ENCODE results near the gene MAD1L1.

MAD1L1 gene

DNA sequence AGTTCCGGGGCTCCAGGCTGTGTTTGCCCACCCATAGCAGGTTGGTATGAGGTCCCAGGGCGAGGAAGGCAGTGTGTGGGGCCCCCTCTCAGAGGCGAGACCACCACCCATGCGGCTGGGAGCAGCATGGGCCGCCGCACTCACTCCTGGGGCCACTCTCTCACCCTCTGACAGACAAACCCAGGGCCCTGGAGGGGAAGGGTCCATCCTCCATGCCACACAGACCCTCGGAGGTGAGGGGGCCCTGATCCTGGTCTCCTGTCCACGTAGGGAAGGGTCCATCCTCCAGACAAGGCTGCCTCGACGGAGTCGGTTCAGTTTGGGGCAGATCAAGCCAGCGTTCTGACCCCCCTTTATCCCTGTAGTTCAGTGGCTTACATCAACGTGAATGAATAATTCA lies 331.9 kb downstream of the MAD1L1 start:
- TF ChIP-seq, protein P1, sequence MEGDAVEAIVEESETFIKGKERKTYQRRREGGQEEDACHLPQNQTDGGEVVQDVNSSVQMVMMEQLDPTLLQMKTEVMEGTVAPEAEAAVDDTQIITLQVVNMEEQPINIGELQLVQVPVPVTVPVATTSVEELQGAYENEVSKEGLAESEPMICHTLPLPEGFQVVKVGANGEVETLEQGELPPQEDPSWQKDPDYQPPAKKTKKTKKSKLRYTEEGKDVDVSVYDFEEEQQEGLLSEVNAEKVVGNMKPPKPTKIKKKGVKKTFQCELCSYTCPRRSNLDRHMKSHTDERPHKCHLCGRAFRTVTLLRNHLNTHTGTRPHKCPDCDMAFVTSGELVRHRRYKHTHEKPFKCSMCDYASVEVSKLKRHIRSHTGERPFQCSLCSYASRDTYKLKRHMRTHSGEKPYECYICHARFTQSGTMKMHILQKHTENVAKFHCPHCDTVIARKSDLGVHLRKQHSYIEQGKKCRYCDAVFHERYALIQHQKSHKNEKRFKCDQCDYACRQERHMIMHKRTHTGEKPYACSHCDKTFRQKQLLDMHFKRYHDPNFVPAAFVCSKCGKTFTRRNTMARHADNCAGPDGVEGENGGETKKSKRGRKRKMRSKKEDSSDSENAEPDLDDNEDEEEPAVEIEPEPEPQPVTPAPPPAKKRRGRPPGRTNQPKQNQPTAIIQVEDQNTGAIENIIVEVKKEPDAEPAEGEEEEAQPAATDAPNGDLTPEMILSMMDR (conservative IDR thresholded peaks at IDR 0.05) = no peak
- TF ChIP-seq ZFX (IDR thresholded peaks at IDR 0.05) = no peak
- H3K27ac ChIP-seq = no peak overlapping the region

DNA sequence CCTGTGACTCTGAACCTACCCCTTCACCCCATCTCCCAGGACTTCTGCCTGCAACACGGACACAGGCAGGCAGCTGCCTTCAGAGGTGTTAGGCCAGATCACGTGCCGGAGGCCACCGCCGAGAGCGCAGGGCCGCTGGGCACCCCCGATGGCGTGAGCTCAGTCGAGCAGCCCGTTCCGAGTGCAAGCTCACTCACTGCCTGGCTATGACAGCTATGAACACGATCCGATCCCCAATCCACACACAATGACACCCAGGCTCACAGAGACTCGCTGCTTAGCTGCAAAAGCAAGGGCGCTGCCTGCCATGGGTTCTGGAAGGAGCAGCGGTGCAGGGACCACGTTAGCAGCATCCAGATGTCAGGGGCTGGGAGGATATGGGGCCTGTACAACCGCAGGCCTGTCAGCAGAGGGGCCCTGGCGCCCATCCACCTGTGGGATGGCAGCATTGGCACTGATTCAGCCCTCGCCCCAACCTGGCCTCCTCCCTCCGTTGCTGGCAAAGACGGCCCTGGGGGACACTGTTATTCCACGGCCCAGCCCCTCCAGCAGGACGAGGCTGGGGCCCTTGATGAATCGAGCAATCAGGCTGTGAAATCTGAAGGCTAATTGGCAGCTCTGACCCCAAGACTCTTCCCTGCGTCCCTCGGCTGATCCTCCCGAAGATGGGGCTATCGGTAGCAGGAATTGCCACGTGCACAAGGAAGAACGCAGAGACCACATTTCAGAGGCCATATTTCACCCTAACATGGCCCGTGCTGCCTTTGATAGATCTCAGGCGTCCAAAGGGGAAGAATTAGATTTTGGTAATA lies 332.6 kb downstream of the MAD1L1 start:
- TF ChIP-seq ZFX (IDR thresholded peaks at IDR 0.05) = no peak
- TF ChIP-seq, protein P1 (conservative IDR thresholded peaks at IDR 0.05) = no peak
- no peak overlapping the region for H3K27ac ChIP-seq

DNA sequence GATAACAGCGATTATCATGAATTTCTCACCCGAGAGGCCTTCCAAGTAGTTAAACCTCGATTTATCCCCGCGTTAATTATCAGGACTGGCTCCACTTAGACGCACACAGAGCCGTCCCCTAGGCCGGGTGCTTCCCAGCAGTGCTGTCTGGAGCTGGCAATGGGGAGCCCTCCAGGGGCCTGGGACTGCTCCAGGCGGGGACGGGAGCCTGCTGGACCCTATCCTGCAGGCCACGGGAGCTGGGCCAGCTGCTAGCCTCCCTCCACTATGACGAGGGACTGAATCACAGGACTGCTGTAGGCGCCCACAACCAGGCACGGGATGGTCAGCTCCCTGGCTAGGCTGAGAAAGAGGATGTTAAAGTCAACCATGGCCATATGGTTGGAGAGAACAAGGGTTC lies 333.5 kb downstream of the MAD1L1 start:
- no peak overlapping the region for H3K27ac ChIP-seq
- TF ChIP-seq ZFX (IDR thresholded peaks at IDR 0.05) = no peak
- TF ChIP-seq, protein P1 (conservative IDR thresholded peaks at IDR 0.05) = no peak

DNA sequence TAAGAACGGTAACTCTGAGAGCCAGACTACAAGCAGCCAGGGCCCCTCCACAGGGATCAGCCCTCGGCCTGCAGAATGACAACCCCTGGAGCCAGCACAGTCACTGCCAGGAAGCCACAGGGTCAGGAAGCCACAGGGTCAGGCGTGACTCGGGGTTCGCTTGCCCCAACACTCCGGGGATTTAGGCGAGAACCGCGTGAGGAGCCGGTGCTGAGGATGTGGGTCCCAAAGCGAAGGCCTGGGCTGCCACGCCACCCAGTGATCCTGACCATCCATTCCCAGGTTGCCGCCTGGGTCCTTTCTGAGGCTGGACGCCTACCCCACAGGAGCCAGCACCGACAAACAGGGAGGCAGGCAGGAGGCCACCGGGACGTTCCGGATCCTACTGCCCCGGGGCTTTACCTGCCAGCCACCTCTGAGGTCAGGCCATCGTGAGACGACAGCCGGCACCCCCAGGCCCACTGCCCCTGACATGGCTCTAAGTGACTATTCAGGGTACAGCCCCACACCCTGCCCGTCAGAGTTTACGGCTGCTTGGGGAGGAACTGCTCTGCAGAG lies 334.0 kb downstream of the MAD1L1 start:
- TF ChIP-seq, protein P1 (conservative IDR thresholded peaks at IDR 0.05) = no peak
- TF ChIP-seq ZFX (IDR thresholded peaks at IDR 0.05) = no peak
- no peak overlapping the region for H3K27ac ChIP-seq

DNA sequence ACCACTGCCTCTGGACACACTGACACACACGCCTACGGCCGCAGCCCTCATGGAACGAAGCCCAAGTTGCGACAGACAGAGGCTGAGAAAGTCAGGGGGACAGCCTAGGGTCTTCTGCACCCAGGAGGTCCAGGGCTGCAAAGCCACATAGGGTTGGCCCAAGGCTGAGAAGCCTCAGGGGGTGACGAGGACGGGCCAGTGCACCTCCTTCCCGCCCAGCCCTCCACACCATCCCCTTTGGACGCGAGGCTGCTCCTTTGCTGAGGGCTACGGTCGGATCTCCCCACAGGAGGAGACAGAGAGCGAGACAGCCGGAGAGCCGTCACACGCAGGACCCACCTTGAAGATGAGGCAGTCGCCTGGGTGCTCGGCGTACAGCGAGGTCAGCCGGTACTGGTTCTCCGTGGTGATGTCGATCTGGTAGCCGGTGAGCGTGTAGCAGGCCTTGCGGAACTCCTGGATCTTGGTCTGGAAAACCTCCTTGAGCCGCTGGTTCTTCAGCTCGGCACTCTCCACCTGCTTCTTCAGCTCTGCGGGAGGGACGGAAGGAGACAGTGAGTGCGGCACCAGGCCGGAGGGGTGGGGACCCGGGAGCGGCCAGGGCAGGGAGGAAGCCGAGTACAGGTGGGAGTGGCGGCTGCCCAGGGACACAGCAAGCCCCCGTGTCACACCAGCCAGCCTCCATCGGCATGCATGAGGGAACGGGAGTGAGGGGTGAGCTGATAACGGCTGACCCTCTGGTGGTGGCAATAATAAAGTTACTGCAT lies 334.7 kb downstream of the MAD1L1 start:
- TF ChIP-seq, protein P1 (conservative IDR thresholded peaks at IDR 0.05) = no peak
- no peak for TF ChIP-seq ZFX (IDR thresholded peaks at IDR 0.05)
- H3K27ac ChIP-seq = no peak overlapping the region

DNA sequence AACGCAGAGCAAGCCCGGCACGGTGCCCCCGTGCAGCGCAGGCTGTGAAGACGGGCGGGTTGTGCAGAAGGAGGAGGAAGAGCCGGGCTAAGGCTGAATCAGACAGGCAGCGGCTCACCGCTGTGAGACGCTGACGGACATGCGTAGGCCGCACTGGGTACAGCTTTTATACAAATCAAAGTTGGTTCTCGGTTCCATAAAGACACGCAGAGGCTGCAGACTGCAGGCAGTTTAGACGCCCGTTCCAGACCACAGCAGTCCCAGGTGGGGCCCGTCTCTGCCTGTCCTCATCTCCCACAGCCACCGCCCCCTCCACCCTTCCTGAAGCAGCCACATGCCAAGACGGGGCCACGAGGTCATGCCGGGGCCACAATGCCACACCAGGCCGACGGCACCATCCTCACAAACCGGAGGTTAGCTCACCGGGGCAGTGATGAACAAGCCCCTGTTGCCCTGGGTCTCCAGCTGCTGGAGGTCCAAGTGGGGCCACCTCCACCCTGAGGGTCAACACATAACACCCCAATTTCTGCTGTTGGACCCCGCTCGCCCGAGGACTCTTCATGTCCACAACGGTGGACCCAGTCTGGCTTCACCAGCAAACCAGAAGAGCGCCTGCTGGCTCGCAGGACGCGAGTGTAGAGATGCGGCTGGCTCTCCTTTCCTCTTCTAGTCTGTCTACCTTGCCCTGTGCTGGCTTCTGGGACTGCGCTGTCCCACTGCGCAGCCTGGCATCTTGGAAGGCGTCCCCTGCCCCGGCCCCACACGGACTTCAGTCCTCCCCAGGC lies 335.5 kb downstream of the MAD1L1 start:
- TF ChIP-seq ZFX (IDR thresholded peaks at IDR 0.05) = no peak
- TF ChIP-seq, protein P1 (conservative IDR thresholded peaks at IDR 0.05) = no peak
- H3K27ac ChIP-seq = no peak overlapping the region

Measured in C4-2B (cell line).